ENCODE measurements around the gene MRPS26. TPM values are rescaled to one million over a fixed set of nuclear protein-coding genes. Genes with fewer than 3 reads are reported as not detected.
"Not testable (repeated sequence)": the region's sequence is repeated elsewhere in the genome, so short reads cannot be mapped to it uniquely, and the experiment has no call there.

MRPS26 gene
- polyA plus RNA-seq, 3 donors from 2014 or later, result 65.2 to 76.5 (median 70.7) TPM

GRCh38 chr20:3045042-3045815 is 623 bp upstream of the MRPS26 start:
- H3K27ac Mint-ChIP-seq, result peak overlapping the region; percentile 78 to 87 (median 83)
- H3K9me3 Mint-ChIP-seq, result no peaks in the 10 kb centered on the region
- peaks cover 0 to 15% (median 3%) of the 10 kb centered on the region in 3 donors for H3K36me3 Mint-ChIP-seq
- peaks cover 6 to 16% (median 7%) of the 10 kb centered on the region in 3 donors for H3K27me3 Mint-ChIP-seq (ENCODE audit: low read depth in 3 of 3)
- peaks cover 16% of the 10 kb centered on the region in 2 donors for H3K4me1 Mint-ChIP-seq
- H3K4me3 Mint-ChIP-seq, result peak overlapping the region; percentile 81 to 93 (median 85)
- DNase-seq, result peak in 2 of 3 donors; percentile 68 to 72

GRCh38 chr20:3046677-3047462 is 1.0 kb downstream of the MRPS26 start:
- Mint-ChIP-seq H3K27me3 (ENCODE audit: low read depth in 3 of 3) (peaks cover 4 to 12% (median 6%) of the 10 kb centered on the region in 3 donors), H3K36me3 (peaks cover 0 to 14% (median 0%) of the 10 kb centered on the region in 3 donors), H3K27ac (peak overlapping the region in 4 of 6 donors; percentile 50 to 80 (median 65)), H3K4me3 (peak overlapping the region; percentile 74 to 93 (median 79)), H3K9me3 (no peaks in the 10 kb centered on the region), H3K4me1 (peaks cover 14 to 16% of the 10 kb centered on the region in 2 donors)
- DNase-seq, result no peak

GRCh38 chr20:3047486-3048419 is 1.9 kb downstream of the MRPS26 start:
- no peak for DNase-seq
- H3K27ac Mint-ChIP-seq, result peak overlapping the region in 1 of 6 donors; percentile 35
- peak overlapping the region in 4 of 5 donors; percentile 56 to 93 (median 76) for H3K4me3 Mint-ChIP-seq
- no peaks in the 10 kb centered on the region for H3K9me3 Mint-ChIP-seq
- H3K27me3 Mint-ChIP-seq (ENCODE audit: low read depth in 3 of 3), result peaks cover 3 to 13% (median 6%) of the 10 kb centered on the region in 3 donors
- H3K4me1 Mint-ChIP-seq, result peaks cover 14 to 16% of the 10 kb centered on the region in 2 donors
- peaks cover 0 to 14% (median 0%) of the 10 kb centered on the region in 3 donors for H3K36me3 Mint-ChIP-seq

- Mint-ChIP-seq H3K4me3 (no peak overlapping the region), H3K27ac (no peak overlapping the region)
Measured at GRCh38 chr20:3051385-3052019, 5.7 kb downstream of the MRPS26 start.

GRCh38 chr20:3059489-3059888 is 13.6 kb downstream of the MRPS26 start:
- Mint-ChIP-seq H3K36me3 (no peaks in the 10 kb centered on the region), H3K4me3 (no peak overlapping the region), H3K4me1 (no peaks in the 10 kb centered on the region), H3K27me3 (ENCODE audit: low read depth in 3 of 3) (peaks cover 0 to 2% (median 1%) of the 10 kb centered on the region in 3 donors), H3K9me3 (no peaks in the 10 kb centered on the region), H3K27ac (no peak overlapping the region)
- DNase-seq, result no peak

More at GRCh38 chr20:3051385-3052019, 5.7 kb downstream of the MRPS26 start:
- H3K36me3 Mint-ChIP-seq, result peaks cover 0 to 14% (median 0%) of the 10 kb centered on the region in 3 donors
- no peaks in the 10 kb centered on the region for H3K9me3 Mint-ChIP-seq
- peaks cover 0 to 3% (median 0%) of the 10 kb centered on the region in 3 donors for H3K27me3 Mint-ChIP-seq (ENCODE audit: low read depth in 3 of 3)
- no peak for DNase-seq
- H3K4me1 Mint-ChIP-seq, result peaks cover 6 to 7% of the 10 kb centered on the region in 2 donors

- not testable (repeated sequence) for H3K36me3 Mint-ChIP-seq; H3K9me3 Mint-ChIP-seq; H3K4me1 Mint-ChIP-seq; DNase-seq; H3K27me3 Mint-ChIP-seq (ENCODE audit: low read depth in 3 of 3); H3K4me3 Mint-ChIP-seq; H3K27ac Mint-ChIP-seq
Measured at GRCh38 chr20:3064119-3064518, 18.3 kb downstream of the MRPS26 start.

- Mint-ChIP-seq H3K9me3 (no peaks in the 10 kb centered on the region), H3K4me1 (peaks cover 7 to 11% of the 10 kb centered on the region in 2 donors), H3K27ac (no peak overlapping the region), H3K27me3 (ENCODE audit: low read depth in 3 of 3) (peaks cover 1 to 6% (median 5%) of the 10 kb centered on the region in 3 donors), H3K4me3 (no peak overlapping the region), H3K36me3 (peaks cover 0 to 3% (median 0%) of the 10 kb centered on the region in 3 donors)
- no peak for DNase-seq
Measured at GRCh38 chr20:3067139-3068014, 21.5 kb downstream of the MRPS26 start.

GRCh38 chr20:3068075-3068474 is 22.2 kb downstream of the MRPS26 start:
- Mint-ChIP-seq H3K4me3 (no peak overlapping the region), H3K4me1 (peaks cover 9 to 13% of the 10 kb centered on the region in 2 donors), H3K9me3 (no peaks in the 10 kb centered on the region), H3K27me3 (ENCODE audit: low read depth in 3 of 3) (peaks cover 1 to 7% (median 5%) of the 10 kb centered on the region in 3 donors), H3K36me3 (peaks cover 0 to 3% (median 0%) of the 10 kb centered on the region in 3 donors), H3K27ac (no peak overlapping the region)
- no peak for DNase-seq

- peaks cover 1 to 8% (median 5%) of the 10 kb centered on the region in 3 donors for H3K27me3 Mint-ChIP-seq (ENCODE audit: low read depth in 3 of 3)
- no peak for DNase-seq
- H3K4me1 Mint-ChIP-seq, result peaks cover 9 to 13% of the 10 kb centered on the region in 2 donors
- no peak overlapping the region for H3K4me3 Mint-ChIP-seq
- H3K27ac Mint-ChIP-seq, result no peak overlapping the region
- no peaks in the 10 kb centered on the region for H3K9me3 Mint-ChIP-seq
- H3K36me3 Mint-ChIP-seq, result peaks cover 0 to 3% (median 0%) of the 10 kb centered on the region in 3 donors
Measured at GRCh38 chr20:3068986-3069900, 23.4 kb downstream of the MRPS26 start.

- H3K9me3 Mint-ChIP-seq, result no peaks in the 10 kb centered on the region
- H3K27ac Mint-ChIP-seq, result peak overlapping the region in 4 of 6 donors; percentile 42 to 77 (median 59)
- peaks cover 0 to 3% (median 2%) of the 10 kb centered on the region in 3 donors for H3K36me3 Mint-ChIP-seq
- no peak for DNase-seq
- H3K27me3 Mint-ChIP-seq (ENCODE audit: low read depth in 3 of 3), result peaks cover 1 to 12% (median 4%) of the 10 kb centered on the region in 3 donors
- peak overlapping the region; percentile 77 to 87 (median 83) for H3K4me3 Mint-ChIP-seq
- H3K4me1 Mint-ChIP-seq, result peaks cover 9 to 13% of the 10 kb centered on the region in 2 donors
Measured at GRCh38 chr20:3070725-3071124, 24.9 kb downstream of the MRPS26 start.

- peaks cover 9 to 13% of the 10 kb centered on the region in 2 donors for H3K4me1 Mint-ChIP-seq
- peak overlapping the region; percentile 53 to 87 (median 83) for H3K4me3 Mint-ChIP-seq
- DNase-seq, result no peak
- H3K36me3 Mint-ChIP-seq, result peaks cover 0 to 3% (median 3%) of the 10 kb centered on the region in 3 donors
- H3K9me3 Mint-ChIP-seq, result no peaks in the 10 kb centered on the region
- H3K27ac Mint-ChIP-seq, result peak overlapping the region in 1 of 6 donors; percentile 42
- peaks cover 1 to 12% (median 4%) of the 10 kb centered on the region in 3 donors for H3K27me3 Mint-ChIP-seq (ENCODE audit: low read depth in 3 of 3)
Measured at GRCh38 chr20:3071266-3071609, 25.4 kb downstream of the MRPS26 start.
